ENCODE results near the gene ACSBG1.

GRCh38 chr15:78233496-78233895 is 869 bp downstream of the ACSBG1 start:
- TF ChIP-seq CTCF (conservative IDR thresholded peaks at IDR 0.05; ENCODE audit: low read length): no peak
- no peak for TF ChIP-seq EZH2phosphoT487 (IDR thresholded peaks at IDR 0.05; ENCODE audit: borderline replicate concordance, low read depth, low read length)

All from OCI-LY7 (cell line).